HG02798 (cell line): ENCODE data around the gene COX7A2L.
"Not testable (repeated sequence)": the region's sequence is repeated elsewhere in the genome, so short reads cannot be mapped to it uniquely, and the experiment has no call there.

Experiments used
- ATAC-seq: cut with Tn5 transposase; IDR thresholded peaks from one replicate; pipeline ENCODE4 v1.9.1; 2021; ENCODE audit warnings: mild to moderate bottlenecking; ENCODE audit not compliant: unreplicated experiment, poor library complexity

The COX7A2L gene

DNA sequence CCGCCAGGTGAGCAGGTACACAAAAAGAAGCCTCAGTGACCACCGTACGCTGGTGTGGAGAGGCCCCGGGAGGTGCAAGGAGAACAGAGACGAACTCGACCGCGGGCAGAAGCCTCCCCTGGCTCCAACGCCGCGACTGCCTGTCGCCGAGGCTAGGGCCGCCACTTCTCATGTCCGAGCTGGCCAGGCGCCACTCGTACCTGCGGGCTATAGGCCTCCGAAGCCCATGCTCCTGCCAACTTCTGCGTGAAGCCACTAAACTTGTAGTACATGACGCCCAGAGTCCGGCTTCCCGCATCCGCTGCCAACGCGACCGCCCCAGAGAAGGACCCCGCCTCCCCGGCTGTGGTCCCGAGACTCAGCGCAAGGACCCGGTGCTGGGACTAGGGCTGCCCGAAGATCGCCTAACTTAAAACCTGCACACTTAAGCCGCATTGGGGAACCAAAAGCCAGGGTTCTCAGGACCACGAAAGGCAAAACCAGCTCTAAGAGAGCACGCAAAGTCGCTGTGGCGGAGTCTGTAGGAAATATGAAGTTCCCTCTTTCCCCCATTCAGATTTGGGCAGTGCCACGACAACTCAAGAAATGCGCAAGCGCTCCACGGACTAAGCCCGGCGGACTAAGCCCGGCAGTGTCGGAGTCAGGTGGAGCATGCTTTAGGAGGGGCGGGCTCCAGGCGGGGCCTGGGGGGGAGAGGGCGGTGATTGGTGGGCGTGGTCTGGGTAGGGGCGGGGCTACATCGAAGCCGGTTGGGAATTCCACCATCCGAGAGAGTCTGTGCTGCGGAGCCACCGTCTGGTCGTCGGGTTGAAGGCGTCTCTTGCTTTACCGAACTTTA is at the start of gene COX7A2L:
Gene COX7A2L, minus strand, starts transcription at position 328 of the 838 bp plus-strand sequence. Its CDS starts 56 bp downstream, at position 272.
- peak; percentile 93 for ATAC-seq

GRCh38 chr2:42408009-42408408 is 47.0 kb upstream of the COX7A2L start:
- ATAC-seq: no peak

DNA sequence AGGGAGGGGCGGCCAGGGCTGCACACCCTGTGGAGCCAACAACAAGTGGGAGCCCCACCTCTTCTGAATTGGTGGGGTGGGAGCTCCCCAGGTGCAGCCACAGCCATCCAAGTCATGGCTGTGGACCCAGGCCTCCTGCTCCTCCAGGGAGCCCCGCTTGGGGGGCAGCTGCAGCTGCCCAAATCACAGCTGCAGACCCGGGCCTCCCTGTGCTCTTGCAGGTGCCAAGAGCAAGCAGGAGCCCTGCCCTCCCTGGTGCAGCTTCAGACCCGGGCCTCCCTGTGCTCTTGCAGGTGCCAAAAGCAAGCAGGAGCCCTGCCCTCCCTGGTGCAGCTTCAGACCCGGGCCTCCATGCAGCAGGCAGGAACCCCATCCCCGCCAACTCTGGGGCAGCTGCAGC is 46.5 kb upstream of the COX7A2L start:
- ATAC-seq: no peak

DNA sequence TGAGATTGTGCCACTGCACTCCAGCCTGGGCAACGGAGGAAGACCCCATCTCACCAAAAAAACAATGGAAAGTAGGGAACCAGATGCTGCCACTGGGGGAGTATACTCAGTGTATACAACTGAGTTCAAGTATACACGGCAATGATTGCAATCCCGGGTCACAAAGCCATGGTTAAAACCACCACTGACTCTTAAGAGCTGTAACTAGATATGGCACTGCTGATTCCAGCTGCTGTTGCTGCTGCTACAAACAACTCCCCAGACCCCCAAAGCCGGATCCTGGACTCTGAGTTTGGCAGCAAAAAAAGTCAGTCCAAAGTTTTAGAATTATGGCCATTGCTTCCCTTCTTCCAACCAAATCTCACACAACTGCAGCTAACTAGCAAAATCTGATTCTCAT is 43.7 kb upstream of the COX7A2L start:
- no peak for ATAC-seq

GRCh38 chr2:42401773-42402172 is 40.8 kb upstream of the COX7A2L start:
- no peak for ATAC-seq

- not testable (repeated sequence) for ATAC-seq
Observed at GRCh38 chr2:42398052-42398451, 37.0 kb upstream of the COX7A2L start.

DNA sequence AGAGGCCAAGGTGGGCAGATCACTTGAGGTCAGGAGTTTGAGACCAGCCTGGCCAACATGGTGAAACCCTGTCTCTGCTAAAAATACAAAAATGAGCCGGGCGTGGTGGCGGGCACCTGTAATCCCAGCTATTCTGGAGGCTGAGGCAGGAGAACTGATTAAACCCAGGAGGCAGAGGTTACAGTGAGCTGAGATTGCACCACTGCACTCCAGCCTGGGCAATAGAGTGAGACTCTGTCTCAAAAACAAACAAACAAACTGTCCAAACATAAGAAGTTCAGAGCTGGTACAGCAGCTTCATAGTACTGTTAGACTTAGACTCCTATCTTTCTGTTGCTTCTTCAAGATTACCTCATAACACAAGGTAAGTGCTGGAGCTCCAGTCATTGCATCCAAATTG is 32.3 kb upstream of the COX7A2L start:
- not testable (repeated sequence) for ATAC-seq

DNA sequence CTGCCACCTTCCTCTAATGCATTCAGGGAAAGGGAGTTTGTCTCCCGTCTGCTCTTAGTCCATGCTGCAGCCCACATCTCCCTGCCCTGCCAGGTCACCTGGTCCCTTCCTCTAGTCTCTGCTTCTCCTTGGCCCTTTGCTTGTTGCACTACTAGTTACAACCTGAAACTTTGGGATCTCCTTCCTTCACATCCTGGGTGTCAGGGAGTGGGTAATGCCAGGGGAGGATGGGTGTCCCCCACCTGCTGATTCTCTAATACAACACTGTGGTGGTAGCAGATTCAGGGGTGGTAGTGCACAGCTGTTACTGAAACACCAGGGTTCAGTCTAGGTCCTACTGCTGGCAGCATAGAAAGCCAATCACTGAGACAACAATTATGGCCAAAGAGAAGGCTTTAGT is 31.2 kb upstream of the COX7A2L start:
- no peak for ATAC-seq

GRCh38 chr2:42390401-42390969 is 29.5 kb upstream of the COX7A2L start:
- no peak for ATAC-seq

DNA sequence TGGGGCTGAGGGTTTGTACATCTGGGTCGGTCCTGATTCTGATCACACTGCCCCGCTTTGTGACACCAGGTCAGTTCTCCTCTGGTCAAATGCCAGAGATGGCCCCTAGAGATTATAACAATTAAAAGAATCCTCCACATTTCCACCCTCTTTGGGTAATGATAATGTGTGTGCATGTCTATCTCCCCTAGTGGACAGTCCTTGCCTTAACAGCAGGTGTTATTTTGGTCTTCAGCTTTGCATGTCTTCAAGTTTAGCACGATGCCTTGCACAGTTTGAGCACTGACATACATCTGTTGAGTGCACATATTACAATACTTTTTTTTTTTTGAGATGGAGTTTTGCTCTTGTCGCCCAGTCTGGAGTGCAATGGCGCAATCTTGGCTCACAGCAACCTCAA is 25.7 kb upstream of the COX7A2L start:
- peak; percentile 55 for ATAC-seq

GRCh38 chr2:42385225-42385624 is 24.2 kb upstream of the COX7A2L start:
- ATAC-seq: no peak

- ATAC-seq: no peak
Observed at GRCh38 chr2:42383855-42384530, 23.0 kb upstream of the COX7A2L start.

GRCh38 chr2:42382144-42382543 is 21.1 kb upstream of the COX7A2L start:
- ATAC-seq: no peak

DNA sequence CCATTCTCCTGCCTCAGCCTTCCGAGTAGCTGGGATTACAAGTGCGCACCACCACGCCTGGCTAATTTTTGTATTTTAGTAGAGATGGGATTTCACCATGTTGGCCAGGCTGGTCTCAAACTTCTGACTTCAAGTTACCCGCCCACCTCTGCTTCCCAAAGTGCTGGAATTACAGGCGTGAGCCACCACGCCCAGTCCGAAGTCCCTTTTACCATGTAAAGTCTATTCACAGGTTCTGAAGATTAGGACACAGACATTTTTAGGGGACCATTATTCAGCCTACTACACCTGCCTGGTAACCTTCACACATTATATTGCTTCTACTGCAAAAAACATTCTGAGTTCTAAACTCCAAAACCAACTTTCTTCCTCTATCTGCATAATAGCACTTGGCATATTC is 19.0 kb upstream of the COX7A2L start:
- not testable (repeated sequence) for ATAC-seq

GRCh38 chr2:42378415-42378814 is 17.4 kb upstream of the COX7A2L start:
- ATAC-seq: no peak

- ATAC-seq: no peak
Observed at GRCh38 chr2:42376758-42377157, 15.7 kb upstream of the COX7A2L start.

DNA sequence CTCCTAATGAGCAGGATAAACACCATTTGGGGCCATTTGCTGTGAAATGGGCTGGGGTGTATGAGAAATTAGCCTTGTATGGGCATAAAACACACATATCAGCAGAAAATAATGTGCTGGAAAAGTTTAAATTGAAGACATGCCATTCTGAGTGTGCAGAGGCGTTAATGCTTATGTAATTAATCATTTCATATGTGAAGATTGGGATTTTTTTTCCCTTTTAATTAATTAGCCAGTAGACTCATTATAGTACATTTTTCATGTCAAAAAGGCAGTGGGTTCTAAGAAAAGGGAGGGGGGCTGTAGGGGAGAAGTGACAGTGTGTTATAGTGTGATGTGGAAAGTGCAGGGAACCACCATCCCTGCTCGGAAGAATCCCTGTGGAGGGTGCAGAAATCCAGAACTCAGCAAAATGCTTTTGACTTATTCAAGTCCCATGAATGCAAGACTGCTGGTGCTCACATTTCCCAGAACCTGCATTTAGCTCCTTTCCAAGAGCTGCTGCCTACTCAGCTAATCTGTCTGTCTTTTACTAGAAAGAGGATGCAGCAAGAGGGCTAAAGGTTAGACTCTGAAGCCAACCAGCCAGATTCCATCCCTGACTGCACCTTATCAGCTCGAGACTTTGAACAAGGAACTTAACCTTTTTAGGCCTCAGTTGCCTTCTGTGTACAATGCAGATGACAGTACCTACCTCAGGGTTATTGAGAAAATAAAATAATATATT is 11.6 kb upstream of the COX7A2L start:
- no peak for ATAC-seq

GRCh38 chr2:42371611-42372473 is 10.8 kb upstream of the COX7A2L start:
- ATAC-seq: no peak

GRCh38 chr2:42369532-42370229 is 8.7 kb upstream of the COX7A2L start:
- ATAC-seq: no peak
